HepG2 (cell line): ENCODE data around the gene EIF4H. TPM values are rescaled to one million over a fixed set of nuclear protein-coding genes. Genes with fewer than 3 reads are reported as not detected.

ENCODE experiments used
- ATAD3A ChIP-seq: sonication (generic); formaldehyde crosslinking; IDR thresholded peaks from 2 replicates; pipeline ENCODE4 v1.4.0; 2020; ENCODE audit warnings: missing genetic modification reagents
- ATM ChIP-seq: fragments of 450-650 bp; IDR thresholded peaks from 2 replicates; pipeline ENCODE4 v1.7.1; 2017; ENCODE audit warnings: mild to moderate bottlenecking, borderline replicate concordance
- ELF4 ChIP-seq: sonication (generic); formaldehyde crosslinking; IDR thresholded peaks from 2 replicates; pipeline ENCODE4 v1.5.0; 2020; ENCODE audit warnings: missing genetic modification reagents, mild to moderate bottlenecking, moderate library complexity, borderline replicate concordance
- ETV5 ChIP-seq: IDR thresholded peaks from 2 replicates; pipeline ENCODE4 v1.6.1; 2018; ENCODE audit warnings: missing biosample characterization, missing genetic modification reagents, inconsistent platforms, borderline replicate concordance
- GZF1 ChIP-seq: sonication (generic); formaldehyde crosslinking; IDR thresholded peaks from 2 replicates; pipeline ENCODE4 v1.5.1; 2020; ENCODE audit warnings: mild to moderate bottlenecking, missing genetic modification reagents
- IRF1 ChIP-seq: sonication (generic); formaldehyde crosslinking; IDR thresholded peaks from 2 replicates; pipeline ENCODE4 v1.4.0; 2020; ENCODE audit warnings: low read depth, mild to moderate bottlenecking, missing genetic modification reagents
- MYPOP ChIP-seq: sonication (generic); formaldehyde crosslinking; IDR thresholded peaks from 2 replicates; pipeline ENCODE4 v1.8.1; 2023; ENCODE audit warnings: mild to moderate bottlenecking, moderate library complexity, missing genetic modification reagents
- SMAD9 ChIP-seq: sonication (generic); formaldehyde crosslinking; IDR thresholded peaks from 2 replicates; pipeline ENCODE4 v1.5.1; 2020; ENCODE audit warnings: mild to moderate bottlenecking, missing genetic modification reagents
- SRSF1 ChIP-seq: fragments of 200-400 bp; formaldehyde crosslinking; optimal IDR thresholded peaks from 2 replicates; pipeline ENCODE3; 2017; ENCODE audit warnings: mild to moderate bottlenecking, low read depth, low read length, moderate library complexity
- U2AF1 ChIP-seq: fragments of 200-400 bp; formaldehyde crosslinking; optimal IDR thresholded peaks from 2 replicates; pipeline ENCODE3; 2017; ENCODE audit warnings: mild to moderate bottlenecking, low read depth, low read length
- ZMAT3 ChIP-seq: sonication (generic); formaldehyde crosslinking; conservative IDR thresholded peaks from 2 replicates; pipeline ENCODE4 v1.7.0; 2021; ENCODE audit warnings: missing genetic modification reagents
- ZMAT5 ChIP-seq: sonication (generic); formaldehyde crosslinking; IDR thresholded peaks from 2 replicates; pipeline ENCODE4 v1.5.0; 2020; ENCODE audit warnings: mild to moderate bottlenecking, low read depth, missing genetic modification reagents, borderline replicate concordance
- ZMYM2 ChIP-seq: sonication (generic); formaldehyde crosslinking; IDR thresholded peaks from 2 replicates; pipeline ENCODE4 v1.8.0; 2022; ENCODE audit warnings: mild to moderate bottlenecking, missing genetic modification reagents
- ZNF207 ChIP-seq: fragments of 450-650 bp; IDR thresholded peaks from 2 replicates; pipeline ENCODE4 v1.6.1; 2016; ENCODE audit warnings: antibody characterized with exemption, borderline replicate concordance
- ZNF335 ChIP-seq: sonication (generic); formaldehyde crosslinking; IDR thresholded peaks from 2 replicates; pipeline ENCODE4 v1.4.0; 2020; ENCODE audit warnings: missing genetic modification reagents
- ZNF414 ChIP-seq: sonication (generic); formaldehyde crosslinking; IDR thresholded peaks from 2 replicates; pipeline ENCODE4 v1.5.0; 2020; ENCODE audit warnings: missing genetic modification reagents
- ZNF775 ChIP-seq: sonication (generic); formaldehyde crosslinking; IDR thresholded peaks from 2 replicates; pipeline ENCODE4 v1.4.0; 2020; ENCODE audit warnings: missing genetic modification reagents, mild to moderate bottlenecking, moderate library complexity, borderline replicate concordance
- ZNF850 ChIP-seq: sonication (generic); formaldehyde crosslinking; conservative IDR thresholded peaks from 2 replicates; pipeline ENCODE4 v1.9.0; 2021; ENCODE audit warnings: mild to moderate bottlenecking, missing genetic modification reagents
- polyA plus RNA-seq, 8 experiments: library from polyadenylated mRNA; depleted of rRNA in 3 of 8; stranded (reverse) in 7 of 8; unstranded in 1 of 8; fragments of >200 nt; fragmentation: Illumina TruSeq in 4 of 8; extraction: Trizol in 4 of 8; gene quantifications; 2 replicates each; pipeline versions ENCODE4 v1.2.1 to v1.2.3, GENCODE V29; 2011 to 2016; ENCODE audit warnings: low read depth in 4 of 8, missing spikeins in 1 of 8, mixed read lengths in 1 of 8; ENCODE audit not compliant: insufficient read depth in 1 of 8
- total RNA-seq, 5 experiments: library from RNA; depleted of rRNA; stranded (reverse); fragments of >200 nt; fragmentation: Illumina TruSeq; extraction: Trizol; gene quantifications; 2 replicates each; pipeline ENCODE4 v1.2.3, GENCODE V29; 2016; ENCODE audit warnings: low read depth in 1 of 5
- TF ChIP-seq, protein P1 (sequence below): sonication (generic); formaldehyde crosslinking; IDR thresholded peaks from 2 replicates; pipeline ENCODE4 v1.4.0; 2020; ENCODE audit warnings: low read depth, mild to moderate bottlenecking, missing genetic modification reagents
- TF ChIP-seq, protein P2 (sequence below): sonication (generic); formaldehyde crosslinking; IDR thresholded peaks from 2 replicates; pipeline ENCODE4 v1.4.0; 2020; ENCODE audit warnings: mild to moderate bottlenecking, missing genetic modification reagents
- TF ChIP-seq, protein P3 (sequence below): sonication (generic); formaldehyde crosslinking; IDR thresholded peaks from 2 replicates; pipeline ENCODE4 v1.5.0; 2020; ENCODE audit warnings: missing genetic modification reagents

EIF4H gene
- total and polyA plus RNA-seq, 2 of the 13 experiments (the other 11 are each of a cell fraction or from before 2014, with no cell fraction given) = 232 to 321 TPM

DNA sequence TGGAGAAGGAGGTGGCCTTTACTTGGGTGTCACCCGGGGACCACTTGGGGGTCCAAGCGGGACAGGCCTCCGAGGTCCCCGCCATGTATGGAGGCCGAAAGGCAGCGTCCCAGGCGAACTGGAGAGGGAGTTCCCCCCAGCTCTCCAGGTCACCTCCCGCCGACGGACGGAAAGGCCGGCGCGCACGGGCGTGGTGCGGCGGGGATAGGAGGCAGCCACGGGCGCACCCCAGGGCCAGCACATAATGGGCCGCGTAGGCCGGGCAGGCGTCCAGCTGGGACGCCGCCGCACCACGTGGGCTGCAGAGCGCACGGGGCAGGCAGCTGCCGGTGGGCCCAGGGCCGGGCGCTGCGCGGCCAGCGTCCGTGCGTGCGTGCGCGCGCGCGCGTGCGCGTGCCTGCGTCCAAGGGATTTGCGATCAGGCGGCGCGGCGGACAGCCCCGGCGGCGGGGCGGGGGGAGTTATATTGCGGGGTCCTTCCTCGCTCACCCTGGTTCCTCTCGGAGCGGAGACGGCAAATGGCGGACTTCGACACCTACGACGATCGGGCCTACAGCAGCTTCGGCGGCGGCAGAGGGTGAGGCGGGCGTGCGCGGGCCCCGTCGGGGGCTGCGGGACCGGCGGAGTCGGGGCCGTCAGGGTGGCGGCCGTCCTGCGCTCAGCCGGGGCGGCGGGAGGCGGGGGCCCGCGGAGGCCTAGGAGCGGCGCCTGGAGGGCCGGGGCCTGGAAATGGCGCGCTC, at the start of gene EIF4H (continued):
- TF ChIP-seq ATAD3A (no peak), ZNF775 (no peak), ELF4 (CRISPR knock-in tag) (no peak), ATM (no peak), SMAD9 (CRISPR knock-in tag) (no peak), GZF1 (CRISPR knock-in tag) (no peak), ZMAT3 (CRISPR knock-in tag) (no peak; the same call in 1 of the 2 replicates), U2AF1 (no peak), ZMAT5 (CRISPR knock-in tag) (no peak), SRSF1 (no peak), ZNF850 (CRISPR knock-in tag) (no peak), ZNF335 (CRISPR knock-in tag) (peak; percentile 99), IRF1 (CRISPR knock-in tag) (no peak), MYPOP (CRISPR knock-in tag) (no peak; the same call in 1 of the 2 replicates), ZNF414 (CRISPR knock-in tag) (no peak), ZMYM2 (no peak), ETV5 (no peak; the same call in 1 of the 2 replicates), ZNF207 (no peak)
- TF ChIP-seq, protein P1, sequence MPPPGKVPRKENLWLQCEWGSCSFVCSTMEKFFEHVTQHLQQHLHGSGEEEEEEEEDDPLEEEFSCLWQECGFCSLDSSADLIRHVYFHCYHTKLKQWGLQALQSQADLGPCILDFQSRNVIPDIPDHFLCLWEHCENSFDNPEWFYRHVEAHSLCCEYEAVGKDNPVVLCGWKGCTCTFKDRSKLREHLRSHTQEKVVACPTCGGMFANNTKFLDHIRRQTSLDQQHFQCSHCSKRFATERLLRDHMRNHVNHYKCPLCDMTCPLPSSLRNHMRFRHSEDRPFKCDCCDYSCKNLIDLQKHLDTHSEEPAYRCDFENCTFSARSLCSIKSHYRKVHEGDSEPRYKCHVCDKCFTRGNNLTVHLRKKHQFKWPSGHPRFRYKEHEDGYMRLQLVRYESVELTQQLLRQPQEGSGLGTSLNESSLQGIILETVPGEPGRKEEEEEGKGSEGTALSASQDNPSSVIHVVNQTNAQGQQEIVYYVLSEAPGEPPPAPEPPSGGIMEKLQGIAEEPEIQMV (CRISPR knock-in tag) = no peak
- TF ChIP-seq, protein P2, sequence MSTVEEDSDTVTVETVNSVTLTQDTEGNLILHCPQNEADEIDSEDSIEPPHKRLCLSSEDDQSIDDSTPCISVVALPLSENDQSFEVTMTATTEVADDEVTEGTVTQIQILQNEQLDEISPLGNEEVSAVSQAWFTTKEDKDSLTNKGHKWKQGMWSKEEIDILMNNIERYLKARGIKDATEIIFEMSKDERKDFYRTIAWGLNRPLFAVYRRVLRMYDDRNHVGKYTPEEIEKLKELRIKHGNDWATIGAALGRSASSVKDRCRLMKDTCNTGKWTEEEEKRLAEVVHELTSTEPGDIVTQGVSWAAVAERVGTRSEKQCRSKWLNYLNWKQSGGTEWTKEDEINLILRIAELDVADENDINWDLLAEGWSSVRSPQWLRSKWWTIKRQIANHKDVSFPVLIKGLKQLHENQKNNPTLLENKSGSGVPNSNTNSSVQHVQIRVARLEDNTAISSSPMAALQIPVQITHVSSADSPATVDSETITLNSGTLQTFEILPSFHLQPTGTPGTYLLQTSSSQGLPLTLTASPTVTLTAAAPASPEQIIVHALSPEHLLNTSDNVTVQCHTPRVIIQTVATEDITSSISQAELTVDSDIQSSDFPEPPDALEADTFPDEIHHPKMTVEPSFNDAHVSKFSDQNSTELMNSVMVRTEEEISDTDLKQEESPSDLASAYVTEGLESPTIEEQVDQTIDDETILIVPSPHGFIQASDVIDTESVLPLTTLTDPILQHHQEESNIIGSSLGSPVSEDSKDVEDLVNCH (CRISPR knock-in tag) = no peak
- TF ChIP-seq, protein P3, sequence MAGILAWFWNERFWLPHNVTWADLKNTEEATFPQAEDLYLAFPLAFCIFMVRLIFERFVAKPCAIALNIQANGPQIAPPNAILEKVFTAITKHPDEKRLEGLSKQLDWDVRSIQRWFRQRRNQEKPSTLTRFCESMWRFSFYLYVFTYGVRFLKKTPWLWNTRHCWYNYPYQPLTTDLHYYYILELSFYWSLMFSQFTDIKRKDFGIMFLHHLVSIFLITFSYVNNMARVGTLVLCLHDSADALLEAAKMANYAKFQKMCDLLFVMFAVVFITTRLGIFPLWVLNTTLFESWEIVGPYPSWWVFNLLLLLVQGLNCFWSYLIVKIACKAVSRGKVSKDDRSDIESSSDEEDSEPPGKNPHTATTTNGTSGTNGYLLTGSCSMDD (CRISPR knock-in tag) = peak; percentile 59; the same call in 1 of the 2 replicates
